ENCODE measurements around the gene EIF4B. TPM values are rescaled to one million over a fixed set of nuclear protein-coding genes. Genes with fewer than 3 reads are reported as not detected.
A peak's percentile ranks its signal among the peaks of the same experiment; 100 is the strongest.

Gene EIF4B
- total RNA-seq, 1 donor from 2014 or later, result 181 TPM

DNA sequence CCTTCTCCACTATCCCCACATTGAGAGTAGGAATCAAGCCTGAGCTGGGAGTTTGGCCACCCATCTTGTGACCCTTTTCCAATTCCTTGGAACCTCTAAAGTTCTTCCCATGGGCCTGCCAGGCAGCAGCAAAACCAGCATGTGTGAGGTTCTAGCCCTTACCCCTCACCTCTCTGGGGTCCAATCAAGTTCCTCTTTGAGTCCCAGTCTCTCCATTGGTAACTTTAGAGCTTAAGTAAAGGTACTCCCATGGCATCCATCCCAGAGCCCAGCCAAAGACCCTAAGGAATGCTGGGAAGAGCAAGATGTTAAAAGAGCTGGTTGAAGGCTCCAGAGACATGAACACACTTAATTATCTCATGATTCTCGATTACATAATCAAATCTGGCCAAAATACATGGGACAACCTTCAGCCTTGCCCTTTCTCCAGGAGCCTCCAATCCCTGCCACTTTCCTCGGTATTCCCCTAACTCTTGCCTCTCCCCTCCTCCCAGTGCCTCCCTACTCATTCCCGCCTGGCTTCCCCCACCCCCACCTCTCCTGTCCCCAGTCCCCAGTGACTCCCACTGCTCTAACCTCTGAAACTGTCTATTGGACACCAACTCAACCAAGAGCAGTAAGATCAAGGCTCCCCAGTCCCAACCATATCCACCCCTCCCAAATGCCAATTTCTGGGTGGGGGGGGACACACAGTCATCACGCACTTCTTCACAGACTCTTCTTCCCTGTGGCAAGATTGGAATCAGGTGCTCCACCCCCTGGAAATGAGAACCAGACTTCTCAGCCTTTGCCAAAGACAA lies 38.8 kb downstream of the EIF4B start:
- Histone ChIP-seq H3K9me3 (no peaks in the 10 kb centered on the region), H3K4me3 (peak overlapping the region; percentile 91 to 93), H3K27me3 (no peaks in the 10 kb centered on the region), H3K4me1 (peaks cover 13 to 35% of the 10 kb centered on the region in 2 donors), H3K27ac (peak overlapping the region; percentile 99 to 100), H3K36me3 (peaks cover 3 to 9% of the 10 kb centered on the region in 2 donors)
- DNase-seq (ENCODE audit: low spot score in 2 of 2), result peak in 1 of 2 donors; percentile 66
- TF ChIP-seq, protein P1, sequence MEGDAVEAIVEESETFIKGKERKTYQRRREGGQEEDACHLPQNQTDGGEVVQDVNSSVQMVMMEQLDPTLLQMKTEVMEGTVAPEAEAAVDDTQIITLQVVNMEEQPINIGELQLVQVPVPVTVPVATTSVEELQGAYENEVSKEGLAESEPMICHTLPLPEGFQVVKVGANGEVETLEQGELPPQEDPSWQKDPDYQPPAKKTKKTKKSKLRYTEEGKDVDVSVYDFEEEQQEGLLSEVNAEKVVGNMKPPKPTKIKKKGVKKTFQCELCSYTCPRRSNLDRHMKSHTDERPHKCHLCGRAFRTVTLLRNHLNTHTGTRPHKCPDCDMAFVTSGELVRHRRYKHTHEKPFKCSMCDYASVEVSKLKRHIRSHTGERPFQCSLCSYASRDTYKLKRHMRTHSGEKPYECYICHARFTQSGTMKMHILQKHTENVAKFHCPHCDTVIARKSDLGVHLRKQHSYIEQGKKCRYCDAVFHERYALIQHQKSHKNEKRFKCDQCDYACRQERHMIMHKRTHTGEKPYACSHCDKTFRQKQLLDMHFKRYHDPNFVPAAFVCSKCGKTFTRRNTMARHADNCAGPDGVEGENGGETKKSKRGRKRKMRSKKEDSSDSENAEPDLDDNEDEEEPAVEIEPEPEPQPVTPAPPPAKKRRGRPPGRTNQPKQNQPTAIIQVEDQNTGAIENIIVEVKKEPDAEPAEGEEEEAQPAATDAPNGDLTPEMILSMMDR (IDR thresholded peaks at IDR 0.05), result no peak
- intact Hi-C loops (cut with DNase I), result loop anchor here (5.0 kb wide), 1 partner anchor 457 kb away; the partner anchor contains the start of gene TARBP2

DNA sequence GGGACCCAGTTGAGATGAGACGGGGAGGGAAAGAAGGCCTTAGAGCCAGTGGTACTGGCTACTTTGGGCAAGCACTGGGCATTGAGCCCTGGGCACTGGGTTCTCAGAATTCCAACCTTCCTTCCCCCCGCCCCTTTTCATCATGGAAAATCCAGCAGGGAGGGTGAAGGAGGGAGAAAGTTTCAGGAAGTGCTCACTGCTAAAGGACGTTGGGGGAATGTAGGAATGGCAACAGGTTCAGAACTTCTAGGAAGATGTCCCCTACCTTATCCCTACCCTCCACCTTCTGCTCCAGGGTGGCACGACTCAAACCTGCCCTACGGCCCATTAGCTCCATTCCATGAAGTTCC lies 39.4 kb downstream of the EIF4B start:
- TF ChIP-seq, protein P1 (IDR thresholded peaks at IDR 0.05), result no peak
- DNase-seq (ENCODE audit: low spot score in 2 of 2), result peak in 1 of 2 donors; percentile 94

DNA sequence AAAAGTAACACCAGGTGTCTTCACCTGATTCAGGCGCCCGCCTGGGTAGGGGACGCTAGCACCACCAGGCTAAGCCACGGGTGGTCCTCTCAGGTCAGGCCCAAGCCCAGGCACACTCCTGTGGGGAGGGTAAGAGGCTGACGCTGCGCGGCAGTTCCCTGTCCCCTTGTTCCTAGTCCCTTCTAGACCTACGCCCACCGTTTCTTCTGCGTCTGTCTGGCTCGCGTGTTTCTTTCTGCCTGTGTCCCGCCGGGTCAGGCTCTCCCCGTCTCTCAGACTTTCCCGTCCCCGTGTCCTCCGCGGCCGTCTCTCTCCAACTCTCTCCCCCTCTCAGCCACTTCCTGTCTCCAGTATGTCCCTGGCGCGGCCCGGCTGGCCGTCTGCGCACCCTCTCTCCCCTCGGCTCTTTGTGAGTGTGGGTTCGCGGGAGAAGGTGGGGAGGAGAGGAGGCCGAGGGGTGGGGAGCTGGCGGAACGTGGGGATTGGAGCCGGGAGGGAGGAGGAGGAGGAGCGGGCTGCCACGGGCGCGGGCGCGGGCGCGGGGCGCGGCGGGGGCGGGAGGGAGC lies 40.5 kb downstream of the EIF4B start:
- H3K27ac ChIP-seq, result peak overlapping the region; percentile 99 to 100
- TF ChIP-seq, protein P1 (IDR thresholded peaks at IDR 0.05), result no peak
- DNase-seq (ENCODE audit: low spot score in 2 of 2), result peak; percentile 80 to 97
- intact Hi-C loops (cut with DNase I), result loop anchor here (1.0 to 5.0 kb wide), 3 partner anchors 33 to 1010 kb away; partner anchors contain the start of genes SPRYD3 and TARBP2
- peaks cover 13 to 39% of the 10 kb centered on the region in 2 donors for H3K4me1 ChIP-seq
- H3K4me3 ChIP-seq, result peak overlapping the region; percentile 91 to 93
- H3K36me3 ChIP-seq, result peaks cover 2 to 3% of the 10 kb centered on the region in 2 donors
- H3K27me3 ChIP-seq, result no peaks in the 10 kb centered on the region
- no peaks in the 10 kb centered on the region for H3K9me3 ChIP-seq

More for the DNA sequence above, 39.4 kb downstream of the EIF4B start:
- peak overlapping the region; percentile 91 to 93 for H3K4me3 ChIP-seq
- H3K4me1 ChIP-seq, result peaks cover 13 to 35% of the 10 kb centered on the region in 2 donors
- peaks cover 3 to 4% of the 10 kb centered on the region in 2 donors for H3K36me3 ChIP-seq
- no peaks in the 10 kb centered on the region for H3K9me3 ChIP-seq
- H3K27me3 ChIP-seq, result no peaks in the 10 kb centered on the region
- peak overlapping the region; percentile 99 to 100 for H3K27ac ChIP-seq
- intact Hi-C loops (cut with DNase I), result loop anchor here (2.0 to 5.0 kb wide), 2 partner anchors 457 to 1009 kb away; partner anchors contain the start of gene TARBP2

DNA sequence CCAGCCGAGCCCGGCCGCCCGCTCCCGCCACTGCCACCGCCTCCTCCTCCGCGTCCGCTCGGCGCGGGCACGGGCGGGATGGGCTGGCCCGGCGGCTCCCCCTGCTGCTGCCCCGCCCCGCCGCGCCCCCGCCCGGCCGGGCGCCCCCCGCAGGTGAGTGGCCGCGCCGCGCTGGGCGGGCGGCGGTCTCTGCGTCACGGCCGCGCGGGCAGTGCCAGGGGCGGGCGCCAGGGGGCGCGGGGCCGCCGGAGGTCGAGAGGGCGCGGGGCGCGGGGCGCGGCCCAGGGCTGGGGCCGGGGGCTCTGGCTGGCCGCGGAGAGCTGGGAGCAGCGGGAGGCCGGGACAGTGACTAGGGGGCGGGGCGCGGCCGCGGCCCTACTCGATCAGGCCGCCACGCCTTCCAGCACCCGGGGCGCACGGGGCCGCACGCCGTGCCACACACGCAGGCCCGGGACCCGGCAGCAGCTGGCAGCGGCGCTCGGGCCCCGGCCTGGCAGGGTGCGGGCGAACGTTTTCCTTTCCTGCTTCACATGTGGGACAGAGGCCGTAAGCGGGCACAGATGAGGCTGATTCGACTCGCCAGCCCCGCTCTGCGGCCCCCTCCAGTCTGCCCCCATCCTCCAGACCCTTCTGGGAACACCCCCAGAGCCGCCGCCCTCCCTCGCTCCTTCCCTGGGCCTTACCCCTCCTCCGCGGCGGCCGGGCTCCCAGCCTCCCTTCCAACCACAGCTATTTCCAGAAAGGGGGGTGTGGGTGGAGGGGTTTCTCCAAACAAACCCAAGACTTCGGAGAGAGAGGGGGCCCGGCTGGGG lies 41.2 kb downstream of the EIF4B start:
- intact Hi-C loops (cut with DNase I), result loop anchor here (1.0 to 5.0 kb wide), 3 partner anchors 32 to 1011 kb away; partner anchors contain the start of genes SPRYD3 and TARBP2
- peak overlapping the region; percentile 91 to 93 for H3K4me3 ChIP-seq
- peak in 1 of 2 donors; percentile 92 for DNase-seq (ENCODE audit: low spot score in 2 of 2)
- peaks cover 13 to 46% of the 10 kb centered on the region in 2 donors for H3K4me1 ChIP-seq
- TF ChIP-seq, protein P1 (IDR thresholded peaks at IDR 0.05), result peak in 1 of 3 experiments; percentile 77
- H3K9me3 ChIP-seq, result no peaks in the 10 kb centered on the region
- peaks cover 3 to 8% of the 10 kb centered on the region in 2 donors for H3K36me3 ChIP-seq
- H3K27me3 ChIP-seq, result no peaks in the 10 kb centered on the region
- peak overlapping the region; percentile 99 for H3K27ac ChIP-seq

Measured in ascending aorta (tissue), 2 donors.